HG03442 (cell line): ENCODE measurements around the gene TBC1D22A.

Experiments used
- ATAC-seq: cut with Tn5 transposase; IDR thresholded peaks from one replicate; pipeline ENCODE4 v1.9.1; 2021; ENCODE audit warnings: mild to moderate bottlenecking, moderate library complexity; ENCODE audit not compliant: unreplicated experiment

TBC1D22A gene

DNA sequence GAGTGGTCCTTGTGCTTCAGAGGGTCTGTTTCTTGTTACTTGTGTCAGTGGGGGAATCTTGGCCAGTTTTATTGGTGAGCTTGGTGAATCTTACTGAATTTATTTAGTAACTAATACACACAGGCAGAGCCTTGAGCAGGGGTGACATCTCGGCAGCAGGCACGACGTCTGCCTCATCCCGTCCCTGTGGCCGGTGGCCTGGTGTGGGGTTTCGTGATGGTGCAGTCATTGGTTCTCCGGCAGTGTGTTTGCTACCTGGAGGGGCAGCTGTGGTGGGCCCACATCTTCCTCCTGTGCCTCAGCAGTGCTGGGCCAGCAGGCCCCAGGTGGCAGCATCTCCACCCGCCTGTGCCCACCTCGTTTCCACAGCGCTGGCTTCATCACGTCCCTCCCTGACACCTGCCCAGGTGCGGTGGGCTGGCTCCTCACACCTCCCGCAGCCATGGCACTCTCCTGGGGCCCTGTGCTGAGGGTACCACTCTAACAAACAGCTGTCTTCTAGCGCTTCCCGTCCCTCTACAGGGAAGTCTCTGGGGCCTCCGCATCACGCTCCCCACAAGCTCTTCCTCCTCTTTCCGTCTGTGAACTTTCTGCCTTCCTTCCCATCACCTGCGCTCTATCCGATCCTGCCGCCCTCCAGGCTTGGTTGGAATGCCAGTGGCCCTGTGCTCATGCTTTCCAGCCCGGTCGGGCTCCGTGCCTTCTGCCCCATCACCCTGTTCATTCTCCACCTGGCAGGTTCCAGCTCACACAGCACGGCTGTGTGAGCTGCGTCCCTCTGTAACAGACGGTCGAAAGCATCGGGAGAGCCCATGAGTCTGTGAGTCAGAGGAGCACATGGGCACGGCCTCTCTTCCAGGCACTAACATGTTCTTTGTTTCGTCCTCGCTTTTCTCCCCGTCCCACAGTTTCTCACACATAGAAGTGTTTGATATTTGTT is 203.4 kb downstream of the TBC1D22A start:
- ATAC-seq, result no peak

DNA sequence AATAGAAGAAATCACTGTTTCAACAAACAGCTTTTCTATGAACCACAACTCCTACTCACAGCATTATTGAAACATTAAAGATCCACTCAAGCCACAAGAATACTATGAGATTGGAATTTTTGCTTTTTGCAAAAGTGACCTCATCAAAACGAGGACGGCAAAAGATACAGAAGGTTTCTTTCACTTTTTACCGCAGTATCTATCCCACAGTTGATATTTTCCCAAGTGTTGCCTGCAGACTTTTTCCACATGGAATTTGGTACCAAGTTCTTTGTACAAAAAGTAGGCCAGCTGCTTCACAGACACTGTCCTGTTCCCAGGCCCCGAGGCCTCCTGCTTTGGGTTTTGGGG is 204.0 kb downstream of the TBC1D22A start:
- ATAC-seq, result no peak

DNA sequence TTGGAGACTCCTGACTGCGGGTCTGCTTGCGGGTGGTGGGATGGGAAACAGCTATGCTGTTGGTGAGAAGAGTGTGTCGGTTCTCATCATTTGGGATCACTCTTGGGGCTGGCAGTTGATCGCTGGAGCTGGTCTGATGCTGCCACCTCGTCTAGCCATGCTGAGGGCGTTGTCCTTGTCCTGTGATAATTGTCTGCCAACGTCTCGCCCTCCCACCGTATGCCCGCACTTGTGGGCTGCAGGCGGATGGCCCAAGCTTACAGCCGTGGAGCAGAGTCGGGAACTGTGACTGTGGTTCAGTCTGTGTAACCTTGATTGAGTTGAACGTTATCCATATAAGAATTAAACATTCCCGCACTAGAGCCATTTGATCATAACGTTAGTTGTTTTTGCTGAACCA is 204.4 kb downstream of the TBC1D22A start:
- no peak for ATAC-seq

DNA sequence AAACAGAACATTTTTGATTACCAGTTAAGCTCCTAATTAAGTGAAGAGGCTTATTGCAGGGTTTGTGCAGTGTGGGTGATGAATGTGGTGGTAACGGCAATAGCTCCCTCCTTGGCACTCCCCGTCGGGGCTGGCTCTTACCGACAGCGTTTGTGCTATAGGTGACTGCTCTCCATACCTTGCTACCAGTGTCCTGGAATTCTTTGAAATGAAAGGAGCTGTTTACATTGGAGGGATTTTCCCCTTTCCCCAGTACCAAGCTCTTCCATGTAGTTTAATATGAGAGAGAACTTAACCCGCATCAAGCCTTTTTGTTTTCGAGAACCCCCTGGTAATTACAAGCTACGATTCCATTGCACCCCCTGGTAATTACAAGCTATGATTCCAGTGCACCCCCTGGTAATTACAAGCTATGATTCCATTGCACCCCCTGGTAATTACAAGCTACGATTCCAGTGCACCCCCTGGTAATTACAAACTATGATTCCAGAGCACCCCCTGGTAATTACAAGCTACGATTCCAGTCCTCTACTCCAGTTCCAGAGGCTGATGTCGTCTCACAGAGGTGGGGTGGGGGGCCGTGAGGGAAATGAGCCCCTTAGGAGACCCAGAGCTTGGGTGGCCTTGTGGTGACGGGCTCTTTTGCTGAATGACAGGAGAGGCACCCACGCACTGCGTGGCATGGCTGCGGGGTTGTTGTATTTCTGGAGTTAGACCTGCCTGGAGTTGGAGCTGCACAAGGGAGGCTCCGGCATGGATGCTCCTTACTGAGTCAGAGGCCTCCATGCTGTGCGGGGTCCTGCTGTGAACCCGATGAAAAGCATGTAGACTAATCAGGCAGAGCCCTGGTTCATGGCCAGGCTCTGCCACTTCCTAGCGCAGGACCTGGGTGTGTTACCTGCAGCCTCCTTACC is 205.3 kb downstream of the TBC1D22A start:
- no peak for ATAC-seq

DNA sequence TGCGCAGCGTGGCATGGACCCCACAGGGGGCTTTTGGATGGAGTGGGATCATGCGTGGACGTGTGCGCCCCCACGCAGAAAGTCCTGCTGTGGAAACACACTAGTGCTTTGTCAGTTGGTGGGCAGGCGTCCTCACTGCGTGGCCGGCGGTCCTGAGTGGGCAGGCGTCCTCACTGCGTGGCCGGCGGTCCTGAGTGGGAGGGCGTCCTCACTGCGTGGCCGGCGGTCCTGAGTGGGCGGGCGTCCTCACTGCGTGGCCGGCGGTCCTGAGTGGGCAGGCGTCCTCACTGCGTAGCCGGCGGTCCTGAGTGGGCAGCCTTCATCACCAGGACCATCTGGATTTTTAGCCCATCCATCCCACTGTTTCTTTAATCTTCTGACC is 205.9 kb downstream of the TBC1D22A start:
- no peak for ATAC-seq

DNA sequence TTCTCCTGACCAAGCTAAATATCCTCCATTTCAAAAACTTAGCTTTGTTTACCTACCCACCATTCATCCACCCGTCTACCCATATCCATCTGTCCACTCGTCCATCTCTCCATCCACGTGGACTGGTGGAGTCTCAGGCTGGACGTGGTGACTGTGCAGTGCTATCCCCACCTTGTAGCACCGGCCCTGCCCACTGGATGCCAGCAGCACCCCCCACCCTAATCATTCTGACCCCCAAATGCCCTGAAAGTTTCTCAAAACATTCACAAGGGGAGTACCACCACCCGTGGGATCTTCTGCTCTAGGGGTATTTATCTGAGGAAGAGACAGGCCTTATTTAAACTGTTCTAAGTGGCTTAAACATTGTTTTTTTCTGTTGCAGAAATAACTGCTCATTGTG is 206.4 kb downstream of the TBC1D22A start:
- no peak for ATAC-seq

DNA sequence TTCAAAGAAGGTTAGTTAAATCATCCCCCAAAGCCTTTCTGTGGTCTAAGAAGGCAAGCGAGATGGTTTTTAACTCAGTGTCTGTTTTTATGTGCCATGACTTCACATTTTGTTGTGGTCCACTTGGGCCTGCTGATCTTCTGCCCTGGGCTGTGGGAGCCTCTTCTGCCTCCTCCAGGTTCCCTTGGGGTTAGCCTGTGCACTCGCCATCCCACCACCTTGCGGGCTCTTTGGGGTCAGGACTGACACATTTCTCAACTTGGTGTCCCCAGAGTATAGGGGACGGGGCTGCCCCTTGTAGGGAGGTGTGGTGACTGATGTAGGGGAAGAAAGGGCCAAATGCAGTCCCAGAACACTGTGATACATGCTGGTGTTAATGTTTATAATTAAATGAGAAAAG is 207.0 kb downstream of the TBC1D22A start:
- peak; percentile 94 for ATAC-seq

DNA sequence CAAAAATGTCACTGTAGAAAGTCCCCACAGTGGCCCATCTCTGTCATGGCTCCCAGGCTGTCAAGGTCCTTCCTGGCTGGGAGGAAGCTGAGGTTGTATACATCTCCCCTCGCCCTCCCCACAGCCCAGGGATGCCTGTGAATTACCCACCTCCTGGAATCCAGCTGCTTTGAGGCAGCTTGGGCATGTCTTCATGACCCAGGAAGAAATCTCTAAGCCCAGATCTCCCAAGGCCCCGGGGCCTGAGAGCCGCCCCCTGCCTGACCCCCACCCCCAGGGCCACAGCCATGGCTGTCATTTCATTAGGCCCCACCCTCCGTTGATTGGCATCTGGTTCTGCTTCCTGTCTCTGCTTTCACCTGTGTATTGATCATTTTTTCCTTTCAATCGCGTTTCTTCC is 207.5 kb downstream of the TBC1D22A start:
- peak; percentile 10 for ATAC-seq

DNA sequence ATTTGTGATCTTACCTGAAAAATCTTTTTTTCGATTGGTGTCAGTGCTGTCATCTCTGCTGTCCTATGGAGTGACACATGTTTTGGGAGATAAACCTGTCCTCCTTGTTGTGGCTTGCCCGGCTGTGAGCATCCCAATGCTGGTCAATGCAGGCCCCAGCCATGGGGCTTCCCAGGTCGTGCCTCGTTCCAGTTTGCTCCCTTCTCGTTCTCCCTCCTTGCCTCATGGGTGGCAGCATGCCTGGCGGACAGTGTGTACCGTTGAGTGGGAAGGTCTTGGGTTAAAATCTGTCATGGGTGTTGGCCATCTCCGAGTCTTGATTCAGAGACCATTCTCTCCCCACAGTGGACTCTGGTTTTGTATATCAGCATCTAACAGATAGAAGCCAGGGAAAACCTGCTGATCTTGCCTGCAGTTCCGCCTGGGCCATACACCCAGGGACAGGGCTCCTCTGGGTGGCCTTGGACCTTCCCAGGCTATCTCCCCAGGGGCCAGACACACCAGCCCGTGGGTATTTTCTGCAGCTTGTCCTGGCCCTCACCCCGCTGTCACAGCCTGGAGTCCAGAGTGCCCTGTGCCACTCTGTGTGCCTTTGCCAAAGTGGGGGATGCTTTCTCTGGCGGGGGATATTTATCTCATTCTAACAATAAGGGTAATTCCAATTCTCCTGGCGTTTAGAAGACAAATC is 208.1 kb downstream of the TBC1D22A start:
- no peak for ATAC-seq

DNA sequence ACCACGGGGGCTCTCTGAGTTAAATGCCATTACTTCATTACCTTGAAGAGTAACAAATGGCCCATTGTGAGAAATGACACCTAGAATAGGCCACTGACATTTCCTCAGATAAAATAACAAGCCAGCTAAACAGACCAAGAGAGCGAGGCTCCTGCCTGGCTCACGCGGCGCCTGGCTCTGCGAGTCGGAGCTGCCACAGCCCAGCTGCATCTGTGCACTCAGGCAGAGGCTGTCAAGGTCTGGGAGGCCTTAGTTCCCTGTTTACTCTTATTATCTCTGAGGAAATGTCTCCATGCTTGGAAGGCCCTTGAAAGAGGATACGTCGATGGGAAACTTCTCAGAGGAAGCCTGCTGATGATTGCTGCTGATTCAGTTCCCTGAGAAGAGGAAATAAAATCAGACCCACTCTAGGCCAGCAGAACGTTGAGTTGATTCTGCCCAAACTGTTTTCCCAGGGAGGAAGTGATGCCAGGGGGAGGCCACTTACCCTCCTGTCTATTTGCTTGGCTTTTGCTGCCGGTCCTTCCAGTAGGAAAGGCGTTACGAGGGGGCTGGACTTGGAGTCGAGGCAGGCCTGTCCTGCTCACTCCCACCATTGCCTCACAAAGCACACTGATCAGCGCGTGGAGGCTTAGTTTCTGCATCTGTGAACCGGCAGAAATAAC is 208.8 kb downstream of the TBC1D22A start:
- ATAC-seq, result no peak

DNA sequence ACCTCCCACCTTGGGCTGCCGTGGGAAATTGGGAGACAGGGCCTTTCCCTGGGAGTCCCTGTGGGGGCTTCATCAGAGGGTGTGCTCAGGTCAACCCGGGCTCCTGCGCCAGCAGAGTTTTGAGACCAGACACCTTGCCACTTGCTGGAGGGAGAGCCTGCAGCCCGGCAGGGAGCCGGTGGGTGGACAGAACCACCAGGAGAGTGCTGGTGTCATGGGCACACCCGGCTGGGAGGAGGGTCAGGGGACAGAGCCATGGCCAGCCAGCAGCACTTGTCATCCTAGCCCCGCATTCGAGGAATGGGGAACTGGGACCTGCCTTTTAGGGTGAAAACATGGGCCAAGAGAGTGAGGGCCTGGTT is 209.3 kb downstream of the TBC1D22A start:
- ATAC-seq, result no peak

DNA sequence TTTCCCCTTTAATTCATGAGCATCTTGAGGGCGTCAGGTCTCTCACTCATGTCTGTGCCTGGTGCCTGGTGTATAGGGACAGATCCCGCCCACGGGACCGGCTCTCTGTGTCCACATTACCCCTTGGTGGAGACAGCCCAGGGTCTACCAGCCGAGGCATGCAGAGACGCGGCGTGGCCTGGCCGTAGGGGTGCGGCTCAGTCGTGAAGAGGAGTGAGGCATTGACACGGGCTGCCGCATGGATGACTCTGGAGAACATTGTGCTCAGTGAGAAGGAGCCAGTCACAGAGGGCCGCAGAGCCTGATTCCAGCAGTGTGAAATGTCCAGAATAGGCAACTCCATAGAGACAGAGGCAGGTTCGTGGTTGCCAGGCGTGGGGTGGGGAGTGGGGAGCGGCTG is 209.8 kb downstream of the TBC1D22A start:
- no peak for ATAC-seq

DNA sequence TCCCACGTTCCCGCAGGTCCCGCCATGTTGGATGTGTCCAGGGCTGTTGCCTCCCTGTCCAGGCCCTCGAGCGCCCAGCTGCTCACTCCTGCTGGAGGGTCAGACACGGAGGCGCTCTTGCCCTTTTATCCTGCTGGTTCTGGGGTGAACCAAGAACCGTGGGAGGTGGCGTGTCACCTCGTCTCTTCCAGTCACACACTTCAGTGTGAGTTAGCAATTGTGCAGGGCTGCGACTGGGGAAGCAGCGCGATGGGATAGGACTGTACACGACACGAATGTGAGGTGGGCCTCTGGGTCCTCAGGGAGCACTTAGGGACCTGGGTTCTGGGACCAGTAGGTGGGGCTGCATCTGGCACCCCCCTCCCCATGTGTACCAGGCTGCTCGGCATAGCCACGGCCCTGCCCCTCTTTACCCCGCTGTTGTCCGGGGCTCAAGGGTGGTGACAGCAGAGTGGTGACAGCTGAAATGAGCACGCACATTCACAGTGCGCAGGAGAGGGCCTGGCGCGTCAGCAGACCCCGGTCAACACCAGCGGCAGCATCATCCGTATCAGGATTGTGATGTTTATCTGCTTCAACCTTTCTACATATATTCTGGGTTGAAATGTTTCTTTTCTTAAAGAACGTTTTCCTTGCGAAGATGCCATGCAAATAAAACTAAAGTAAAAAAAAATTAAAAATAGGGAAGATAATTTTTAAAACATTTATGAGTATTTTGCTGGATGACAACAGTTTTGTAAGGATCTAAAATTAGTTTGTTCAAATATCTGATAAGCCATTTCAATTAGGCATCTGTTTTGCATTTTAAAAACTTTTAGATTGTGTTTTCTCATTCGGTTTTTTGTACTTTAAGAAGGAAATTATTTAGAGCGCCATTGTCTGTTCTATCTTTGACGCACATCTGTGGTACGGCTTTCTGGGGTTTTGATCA is 210.7 kb downstream of the TBC1D22A start:
- no peak for ATAC-seq

DNA sequence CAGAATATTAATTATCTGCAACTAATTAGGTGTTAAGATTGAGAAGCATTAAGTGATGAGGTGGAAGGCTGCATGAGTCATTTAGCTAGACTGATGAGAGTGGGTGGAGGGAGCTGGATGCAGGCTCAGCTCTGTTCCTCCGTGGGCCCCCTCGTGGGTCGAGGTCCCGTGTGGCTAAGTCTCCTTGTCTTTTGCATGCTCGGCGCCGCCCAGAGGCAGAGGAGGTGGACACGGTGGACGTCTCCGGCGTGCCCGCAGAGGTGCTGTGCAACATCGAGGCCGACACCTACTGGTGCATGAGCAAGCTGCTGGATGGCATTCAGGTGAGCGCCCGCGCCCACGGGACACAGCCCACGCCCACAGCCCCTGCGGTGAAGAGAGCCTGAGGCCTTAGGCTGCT is 211.6 kb downstream of the TBC1D22A start:
- no peak for ATAC-seq

DNA sequence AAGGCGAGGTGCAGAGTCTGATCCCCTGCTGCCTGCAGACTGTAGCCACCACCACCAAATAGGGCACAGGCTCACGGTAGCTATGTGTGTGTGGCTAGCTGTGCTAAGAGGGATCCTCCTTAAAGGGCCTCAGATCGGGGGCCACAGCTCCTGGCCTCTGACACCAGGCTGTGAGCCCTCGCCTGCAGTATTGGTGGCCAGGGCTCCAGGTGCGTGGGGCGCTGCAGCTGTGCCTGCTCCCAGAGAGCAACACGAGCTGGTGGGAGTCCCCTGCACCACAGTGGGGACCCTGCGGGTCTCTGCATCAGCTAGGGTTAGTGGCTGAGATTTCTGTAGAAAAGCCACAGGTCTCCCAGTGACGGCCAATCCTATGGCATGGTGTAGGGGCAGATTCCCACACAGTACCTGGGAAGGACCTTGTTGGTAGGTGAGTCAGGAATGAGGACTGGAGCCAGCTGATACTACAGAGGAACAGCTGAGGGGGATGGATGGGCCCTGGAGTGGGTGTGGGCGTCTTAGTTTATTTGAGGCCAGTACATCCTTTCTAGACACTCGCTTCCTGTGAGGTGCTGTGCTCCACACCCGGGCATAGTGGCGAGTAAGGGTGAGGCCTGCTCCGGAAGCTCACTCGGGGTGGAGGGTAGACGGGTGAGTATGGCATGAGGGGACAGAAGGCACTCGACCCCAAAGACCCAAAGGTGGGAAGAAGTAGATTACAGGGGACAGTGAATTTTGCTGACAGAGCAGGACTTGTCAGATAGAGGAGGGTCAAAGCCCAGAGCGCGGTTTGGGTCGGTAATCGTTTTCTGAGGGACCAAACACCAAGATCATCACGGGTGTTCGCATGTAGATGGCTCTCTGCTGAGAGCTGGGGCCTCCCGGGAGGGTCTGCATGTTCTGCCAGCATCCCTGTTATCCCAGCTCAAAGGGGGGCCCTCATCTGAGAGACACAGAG is 212.5 kb downstream of the TBC1D22A start:
- ATAC-seq, result no peak

DNA sequence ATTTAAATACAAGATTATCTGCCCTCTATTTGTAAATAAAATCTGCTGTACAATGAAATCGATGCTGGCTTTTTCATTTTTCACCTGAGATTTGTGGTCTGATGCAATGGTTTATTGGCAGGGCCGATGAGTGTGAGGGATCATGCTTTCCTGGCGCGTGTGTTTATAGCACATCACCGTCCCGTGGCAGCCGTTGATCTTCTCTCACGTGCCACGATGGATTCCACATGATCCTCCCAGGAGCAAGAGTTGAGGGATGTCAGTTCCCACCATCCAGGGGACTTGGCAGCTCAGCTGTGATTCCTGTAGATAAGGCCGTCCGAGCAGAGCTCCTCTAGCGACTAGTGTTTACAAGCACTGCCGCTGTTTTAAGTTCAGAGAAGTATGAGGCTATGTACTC is 213.7 kb downstream of the TBC1D22A start:
- ATAC-seq, result no peak

DNA sequence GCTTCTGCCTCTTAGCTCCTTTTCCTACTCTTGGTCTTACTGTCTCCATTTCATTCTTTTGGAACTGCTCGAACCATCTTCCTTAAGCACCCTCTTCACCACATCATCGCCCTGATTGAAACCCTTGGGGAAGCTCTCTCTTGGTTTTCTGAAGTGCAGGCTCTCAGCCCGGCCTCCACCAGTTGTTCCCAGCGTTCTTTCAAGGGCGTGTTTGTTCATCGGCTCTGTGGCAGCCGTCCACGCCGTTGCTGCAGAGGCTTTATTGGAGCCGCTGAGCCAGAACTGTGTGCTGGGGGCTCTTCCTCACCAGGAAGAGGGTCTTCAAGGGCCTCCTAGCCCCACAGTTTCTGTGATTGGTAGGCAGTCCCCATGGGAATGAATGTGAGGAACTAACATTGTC is 214.1 kb downstream of the TBC1D22A start:
- ATAC-seq, result no peak

DNA sequence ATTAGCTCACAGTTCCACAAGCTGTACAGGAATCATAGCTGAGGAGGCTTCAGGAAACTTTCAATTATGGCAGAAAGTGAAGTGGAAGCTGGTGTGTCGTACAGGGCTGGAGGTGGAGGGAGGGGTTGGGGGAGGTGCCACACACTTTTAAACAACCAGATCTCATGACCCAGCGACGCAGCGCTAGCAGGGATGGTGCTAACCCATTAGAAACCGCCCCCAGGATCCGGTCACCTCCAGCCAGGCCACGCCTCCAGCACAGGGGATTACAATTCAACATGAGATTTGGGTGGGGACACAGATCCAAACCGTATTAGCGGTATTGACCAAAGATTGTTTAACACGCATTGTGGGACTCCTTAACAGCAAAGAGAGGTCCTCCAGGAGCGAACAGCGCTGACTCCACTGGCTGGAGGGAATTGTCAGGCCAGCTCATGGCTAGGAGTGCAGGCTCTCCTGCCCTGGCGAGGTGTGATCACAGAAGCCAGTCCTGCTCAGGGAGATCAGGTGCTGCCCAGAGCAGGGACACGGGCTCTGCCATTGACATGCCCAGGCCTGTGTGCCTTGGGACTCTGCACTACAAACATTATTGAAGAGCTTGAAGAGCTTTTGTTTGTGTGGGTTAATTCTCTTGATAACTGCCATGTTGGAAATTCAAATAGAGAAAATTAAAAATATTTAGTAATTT is 215.3 kb downstream of the TBC1D22A start:
- no peak for ATAC-seq
